Measurements from ENCODE around the gene FAM234B. TPM values are rescaled to one million over a fixed set of nuclear protein-coding genes. Genes with fewer than 3 reads are reported as not detected.

Gene FAM234B
- total and polyA plus RNA-seq, 2 experiments from 2014 or later: 9.5 to 21.1 TPM

GRCh38 chr12:13071305-13072280, 27.4 kb downstream of the FAM234B start:
- Histone ChIP-seq H3F3A (replicated peaks; ENCODE audit: low read depth) (no peaks in the 10 kb centered on the region), H3K36me3 (ENCODE audit: insufficient read depth) (peaks cover 8% of the 10 kb centered on the region; the same call in 1 of the 2 replicates), H3K79me2 (replicated peaks; ENCODE audit: insufficient read depth) (no peaks in the 10 kb centered on the region), H3K27me3 (ENCODE audit: insufficient read depth) (no peaks in the 10 kb centered on the region), H3K27ac (ENCODE audit: low read depth) (no peak overlapping the region), H2AFZ (no peak overlapping the region), H4K20me1 (replicated peaks; ENCODE audit: insufficient read depth) (no peaks in the 10 kb centered on the region; the same call in 1 of the 2 replicates), H3K9me2 (ENCODE audit: insufficient read depth) (no peaks in the 10 kb centered on the region), H3K4me2 (no peak overlapping the region), H3K4me3 (no peak overlapping the region), H3K4me1 (ENCODE audit: insufficient read depth) (no peaks in the 10 kb centered on the region)
- DNase-seq (ENCODE audit: low spot score) (no peak), ATAC-seq (no peak)
- Mint-ChIP-seq H3K4me1 (peaks cover 8% of the 10 kb centered on the region; the same call in 2 of the 3 replicates), H3K9me3 (no peaks in the 10 kb centered on the region), H3K4me3 (no peak overlapping the region), H3K27me3 (ENCODE audit: insufficient read depth, low read depth, poor library complexity) (peaks cover 8% of the 10 kb centered on the region), H3K27ac (peak overlapping the region; percentile 91), H3K36me3 (ENCODE audit: low read depth) (peaks cover 49% of the 10 kb centered on the region)
- no peak for TF ChIP-seq REST (IDR thresholded peaks at IDR 0.05; ENCODE audit: unreplicated experiment)
- no peak for TF ChIP-seq ZNF462 (CRISPR knock-in tag; IDR thresholded peaks at IDR 0.05)
- no peak for TF ChIP-seq EZH2phosphoT487 (IDR thresholded peaks at IDR 0.05; ENCODE audit: unreplicated experiment)
- no peak for TF ChIP-seq ZNF331 (CRISPR knock-in tag; IDR thresholded peaks at IDR 0.05; ENCODE audit: low read depth)
- TF ChIP-seq CTCF (conservative IDR thresholded peaks at IDR 0.05; ENCODE audit: low read depth in 2 of 2): no peak
- TF ChIP-seq JUNB (IDR thresholded peaks at IDR 0.05; ENCODE audit: unreplicated experiment): no peak
- TF ChIP-seq POLR2AphosphoS5 (IDR thresholded peaks at IDR 0.05; ENCODE audit: low read depth): no peak
- no peak for TF ChIP-seq ZNF114 (CRISPR knock-in tag; IDR thresholded peaks at IDR 0.05)
- no peak for TF ChIP-seq NANOG (IDR thresholded peaks at IDR 0.05; ENCODE audit: borderline replicate concordance)
- no peak for TF ChIP-seq STAT1 (IDR thresholded peaks at IDR 0.05; ENCODE audit: unreplicated experiment)
- no peak for TF ChIP-seq CREB1 (CRISPR knock-in tag; IDR thresholded peaks at IDR 0.05; ENCODE audit: low read depth)
- TF ChIP-seq EZH2 (IDR thresholded peaks at IDR 0.05; ENCODE audit: low read depth, unreplicated experiment): no peak

Measured in GM23338 (cell line).